ENCODE results near the gene GP5.

- TF ChIP-seq REST (IDR thresholded peaks at IDR 0.05) (no peak), CTCF (IDR thresholded peaks at IDR 0.05) (no peak), RARB (CRISPR knock-in tag; IDR thresholded peaks at IDR 0.05) (no peak), CEBPB (IDR thresholded peaks at IDR 0.05) (no peak), RFX5 (IDR thresholded peaks at IDR 0.05) (no peak), RNF2 (IDR thresholded peaks at IDR 0.05; ENCODE audit: borderline replicate concordance, low read depth) (no peak)
Observed at GRCh38 chr3:194422188-194422587, 23.1 kb upstream of the GP5 start.

Data from A549 (cell line).